Fibroblast of skin of scalp (primary cell): ENCODE data around the gene UGT1A3.

Experiments used
- DNase-seq: peaks from one replicate; pipeline ENCODE4 v3.0.0-alpha.2; 2013

UGT1A3 gene

GRCh38 chr2:233798335-233799086, 69.7 kb downstream of the UGT1A3 start:
- no peak for DNase-seq

GRCh38 chr2:233799087-233799665, 70.3 kb downstream of the UGT1A3 start:
- DNase-seq: no peak

- no peak for DNase-seq
These were observed 70.9 kb downstream of the UGT1A3 start for GRCh38 chr2:233799716-233800115.

GRCh38 chr2:233800208-233800607, 71.4 kb downstream of the UGT1A3 start:
- DNase-seq: no peak

GRCh38 chr2:233801357-233802131, 72.7 kb downstream of the UGT1A3 start:
- no peak for DNase-seq

- DNase-seq: no peak
These were observed 73.4 kb downstream of the UGT1A3 start for GRCh38 chr2:233802132-233802815.

- DNase-seq: no peak
These were observed 74.6 kb downstream of the UGT1A3 start for GRCh38 chr2:233803292-233803911.

GRCh38 chr2:233803994-233804393, 75.2 kb downstream of the UGT1A3 start:
- no peak for DNase-seq

- no peak for DNase-seq
These were observed 78.5 kb downstream of the UGT1A3 start for GRCh38 chr2:233807215-233807865.

GRCh38 chr2:233807966-233808935, 79.4 kb downstream of the UGT1A3 start:
- no peak for DNase-seq

- DNase-seq: no peak
These were observed 81.5 kb downstream of the UGT1A3 start for GRCh38 chr2:233810385-233810784.

- no peak for DNase-seq
These were observed 82.2 kb downstream of the UGT1A3 start for GRCh38 chr2:233811087-233811486.

GRCh38 chr2:233811732-233812131, 82.9 kb downstream of the UGT1A3 start:
- DNase-seq: no peak

- DNase-seq: no peak
These were observed 84.6 kb downstream of the UGT1A3 start for GRCh38 chr2:233813236-233814055.

GRCh38 chr2:233814056-233814835, 85.4 kb downstream of the UGT1A3 start:
- DNase-seq: no peak

GRCh38 chr2:233815861-233816260, 87.0 kb downstream of the UGT1A3 start:
- DNase-seq: no peak

GRCh38 chr2:233816334-233816733, 87.5 kb downstream of the UGT1A3 start:
- DNase-seq: no peak

GRCh38 chr2:233816771-233817170, 87.9 kb downstream of the UGT1A3 start:
- no peak for DNase-seq

GRCh38 chr2:233817361-233817911, 88.6 kb downstream of the UGT1A3 start:
- DNase-seq: no peak
